RWPE2 (cell line): ENCODE data around the gene ETAA1.

Experiments used
- ATAC-seq: fragments of 200-7000 bp; cut with Tn5 transposase; 3 replicates; pipeline ENCODE4 v1.9.1; 2021; ENCODE audit warnings: low read depth
- DNase-seq: peaks from one replicate; pipeline ENCODE4 v3.0.0-alpha.2; 2020; ENCODE audit warnings: low spot score
- H3K27ac ChIP-seq: fragments of 450-650 bp; 2 replicates; pipeline ENCODE4 v1.5.1; 2017; ENCODE audit warnings: mild to moderate bottlenecking; ENCODE audit not compliant: poor library complexity, severe bottlenecking
- H3K27me3 ChIP-seq: fragments of 250-450 bp; sonication (Bioruptor Pico); 2 replicates; pipeline ENCODE4 v1.5.1; 2021; ENCODE audit warnings: mild to moderate bottlenecking, moderate library complexity; ENCODE audit not compliant: insufficient read depth, poor library complexity, severe bottlenecking
- H3K36me3 ChIP-seq: fragments of 250-450 bp; sonication (Bioruptor Pico); 2 replicates; pipeline ENCODE4 v1.5.1; 2020; ENCODE audit warnings: low read depth, mild to moderate bottlenecking, moderate library complexity
- H3K4me1 ChIP-seq: fragments of 250-450 bp; sonication (Bioruptor Pico); 2 replicates; pipeline ENCODE4 v1.5.1; 2021; ENCODE audit warnings: mild to moderate bottlenecking, moderate library complexity; ENCODE audit not compliant: insufficient read depth, poor library complexity, severe bottlenecking
- H3K4me3 ChIP-seq: fragments of 250-450 bp; sonication (Bioruptor Pico); 2 replicates; pipeline ENCODE4 v1.5.1; 2021; ENCODE audit warnings: mild to moderate bottlenecking, moderate library complexity; ENCODE audit not compliant: severe bottlenecking
- H3K9me3 ChIP-seq: fragments of 250-450 bp; sonication (Bioruptor Pico); 2 replicates; pipeline ENCODE4 v1.5.1; 2021; ENCODE audit warnings: mild to moderate bottlenecking, moderate library complexity; ENCODE audit not compliant: severe bottlenecking
- TF ChIP-seq, protein P1 (sequence below): fragments of 450-650 bp; IDR thresholded peaks from one replicate; pipeline ENCODE4 v1.5.1; 2017; ENCODE audit warnings: mild to moderate bottlenecking, moderate library complexity; ENCODE audit not compliant: poor library complexity, severe bottlenecking

The ETAA1 gene

GRCh38 chr2:67393237-67393636 lies 3.9 kb upstream of the ETAA1 start:
- no peaks in the 10 kb centered on the region for H3K27me3 ChIP-seq
- ATAC-seq, result no peak
- TF ChIP-seq, protein P1, sequence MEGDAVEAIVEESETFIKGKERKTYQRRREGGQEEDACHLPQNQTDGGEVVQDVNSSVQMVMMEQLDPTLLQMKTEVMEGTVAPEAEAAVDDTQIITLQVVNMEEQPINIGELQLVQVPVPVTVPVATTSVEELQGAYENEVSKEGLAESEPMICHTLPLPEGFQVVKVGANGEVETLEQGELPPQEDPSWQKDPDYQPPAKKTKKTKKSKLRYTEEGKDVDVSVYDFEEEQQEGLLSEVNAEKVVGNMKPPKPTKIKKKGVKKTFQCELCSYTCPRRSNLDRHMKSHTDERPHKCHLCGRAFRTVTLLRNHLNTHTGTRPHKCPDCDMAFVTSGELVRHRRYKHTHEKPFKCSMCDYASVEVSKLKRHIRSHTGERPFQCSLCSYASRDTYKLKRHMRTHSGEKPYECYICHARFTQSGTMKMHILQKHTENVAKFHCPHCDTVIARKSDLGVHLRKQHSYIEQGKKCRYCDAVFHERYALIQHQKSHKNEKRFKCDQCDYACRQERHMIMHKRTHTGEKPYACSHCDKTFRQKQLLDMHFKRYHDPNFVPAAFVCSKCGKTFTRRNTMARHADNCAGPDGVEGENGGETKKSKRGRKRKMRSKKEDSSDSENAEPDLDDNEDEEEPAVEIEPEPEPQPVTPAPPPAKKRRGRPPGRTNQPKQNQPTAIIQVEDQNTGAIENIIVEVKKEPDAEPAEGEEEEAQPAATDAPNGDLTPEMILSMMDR, result no peak
- peak overlapping the region; percentile 45 for H3K27ac ChIP-seq
- H3K4me3 ChIP-seq, result no peak overlapping the region
- no peaks in the 10 kb centered on the region for H3K9me3 ChIP-seq
- no peaks in the 10 kb centered on the region for H3K36me3 ChIP-seq
- no peak for DNase-seq
- H3K4me1 ChIP-seq, result peaks cover 41% of the 10 kb centered on the region

DNA sequence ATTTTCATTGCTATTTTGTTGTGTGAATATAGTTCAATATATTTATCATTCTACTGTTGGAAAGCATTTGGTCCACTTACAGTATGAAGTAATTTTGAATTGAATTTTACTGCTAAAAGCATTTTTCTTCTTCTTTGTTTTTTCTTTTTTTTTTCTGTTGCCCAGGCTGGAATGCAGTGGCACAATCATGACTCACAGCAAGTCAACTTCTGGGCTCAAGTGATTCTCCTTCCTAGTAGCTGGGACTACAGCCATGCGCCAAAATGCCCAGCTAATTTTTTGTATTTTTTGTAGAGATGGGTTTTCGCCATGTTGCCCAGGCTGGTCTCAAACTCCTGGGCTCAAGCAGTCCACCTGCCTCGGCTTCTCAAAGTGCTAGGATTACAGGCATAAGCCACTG lies 2.4 kb upstream of the ETAA1 start:
- Histone ChIP-seq H3K4me3 (no peak overlapping the region), H3K4me1 (peaks cover 45% of the 10 kb centered on the region), H3K27me3 (no peaks in the 10 kb centered on the region), H3K36me3 (peaks cover 12% of the 10 kb centered on the region), H3K27ac (peak overlapping the region; percentile 45), H3K9me3 (no peaks in the 10 kb centered on the region)
- TF ChIP-seq, protein P1, result no peak
- DNase-seq (no peak), ATAC-seq (peak; percentile 62)

DNA sequence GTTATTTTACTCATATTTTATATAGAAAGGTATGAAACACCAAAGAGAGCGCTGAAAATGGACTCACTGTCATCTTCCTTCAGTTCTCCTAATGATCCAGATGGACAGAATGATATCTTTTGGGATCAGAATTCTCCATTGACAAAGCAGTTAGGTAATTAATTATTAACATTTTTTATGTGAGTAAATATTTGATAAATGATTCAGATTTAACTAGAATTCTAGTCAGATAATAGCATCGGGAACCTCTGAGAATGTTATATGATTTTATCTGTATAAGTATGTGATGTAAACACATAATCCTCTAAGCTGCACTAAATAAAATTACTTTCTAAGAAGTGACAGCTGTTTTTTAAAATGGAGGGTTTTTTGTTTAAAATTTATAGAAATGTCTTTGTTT lies 2.0 kb downstream of the ETAA1 start:
- Histone ChIP-seq H3K27me3 (no peaks in the 10 kb centered on the region), H3K4me1 (peaks cover 51% of the 10 kb centered on the region), H3K4me3 (no peak overlapping the region), H3K36me3 (peaks cover 56% of the 10 kb centered on the region), H3K27ac (peak overlapping the region; percentile 87), H3K9me3 (no peaks in the 10 kb centered on the region)
- ATAC-seq (no peak), DNase-seq (no peak)
- TF ChIP-seq, protein P1, result no peak

DNA sequence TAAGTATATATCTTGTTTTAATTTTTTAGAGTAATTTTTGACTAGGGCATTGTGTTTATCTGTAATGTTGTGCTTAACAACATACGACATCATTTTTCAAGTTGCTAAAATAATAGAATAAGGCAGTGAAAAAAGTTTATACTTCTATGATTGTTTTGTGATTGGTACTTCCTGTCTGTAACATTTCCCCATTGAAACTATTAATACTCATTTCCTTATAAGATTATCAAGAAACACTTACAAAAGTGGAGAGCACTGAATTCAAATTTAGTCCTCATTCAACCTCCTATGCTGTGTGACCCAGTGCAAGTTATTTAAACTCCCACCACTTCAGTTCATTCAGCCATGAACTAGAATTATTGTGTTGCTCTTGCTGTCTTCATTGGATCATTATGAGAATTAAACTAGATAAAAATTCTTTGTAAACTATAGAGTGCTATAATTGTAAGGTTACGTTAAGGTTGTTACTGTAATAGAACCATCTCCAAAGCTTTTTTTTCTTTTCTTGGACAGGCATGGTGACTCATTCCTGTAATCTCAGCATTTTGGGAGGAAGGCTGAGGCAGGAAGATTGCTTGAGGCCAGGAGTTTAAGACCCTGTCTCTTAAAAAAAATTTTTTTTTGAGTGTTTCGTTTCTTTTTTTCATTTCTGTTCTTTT lies 2.8 kb downstream of the ETAA1 start:
- Histone ChIP-seq H3K27me3 (no peaks in the 10 kb centered on the region), H3K4me3 (no peak overlapping the region), H3K36me3 (peaks cover 64% of the 10 kb centered on the region), H3K4me1 (peaks cover 42% of the 10 kb centered on the region), H3K9me3 (no peaks in the 10 kb centered on the region), H3K27ac (peak overlapping the region; percentile 87)
- TF ChIP-seq, protein P1, result no peak
- ATAC-seq (peak; percentile 34; the same call in 2 of the 3 replicates), DNase-seq (no peak)
